Common myeloid progenitor, CD34-positive (primary cell): Measurements from ENCODE around the gene CYP24A1.

ENCODE experiments used
- CTCF ChIA-PET: fragments of 350-600 bp; sonication (Branson Sonifier 250); formaldehyde crosslinking; loops from one replicate; lab custom pipeline; 2021; ENCODE audit warnings: antibody characterized with exemption; lab: Charles Lee
- POLR2A ChIA-PET: fragments of 350-600 bp; sonication (Branson Sonifier 250); formaldehyde crosslinking; loops from one replicate; lab custom pipeline; 2021; ENCODE audit warnings: antibody characterized with exemption; lab: Charles Lee
- DNase-seq, 3 donors: peaks; one replicate each; pipeline versions ENCODE4 v3.0.0 to v3.0.0-alpha.2; 2013
- H3K27ac ChIP-seq, 2 experiments: 1 replicate in 1 of 2; 2 replicates in 1 of 2; pipeline ENCODE4 v1.7.0; 2013; ENCODE audit warnings: inconsistent platforms in 2 of 2, low read length in 2 of 2, mild to moderate bottlenecking in 2 of 2, low read depth in 1 of 2, moderate library complexity in 1 of 2; ENCODE audit not compliant: severe bottlenecking in 2 of 2, insufficient read depth in 1 of 2, poor library complexity in 1 of 2
- H3K27me3 ChIP-seq, 5 experiments: replicated peaks in 2 of 5; 1 replicate in 3 of 5; 2 replicates in 2 of 5; pipeline versions ENCODE4 v1.6.1 to v1.7.0; 2013; ENCODE audit warnings: low read length in 4 of 5, mild to moderate bottlenecking in 2 of 5, moderate library complexity in 2 of 5, inconsistent platforms in 1 of 5; ENCODE audit not compliant: insufficient read depth in 5 of 5, control insufficient read depth in 4 of 5
- H3K36me3 ChIP-seq, 4 experiments: 1 replicate in 2 of 4; 2 replicates in 2 of 4; pipeline versions ENCODE4 v1.6.1 to v1.7.0; 2013; ENCODE audit warnings: low read length in 3 of 4, control low read depth in 1 of 4, mild to moderate bottlenecking in 1 of 4; ENCODE audit not compliant: control insufficient read depth in 4 of 4, insufficient read depth in 4 of 4
- H3K4me1 ChIP-seq, 4 experiments: 1 replicate in 3 of 4; 2 replicates in 1 of 4; pipeline versions ENCODE4 v1.6.1 to v1.7.1; 2013; ENCODE audit warnings: low read length in 3 of 4, mild to moderate bottlenecking in 3 of 4, control low read depth in 1 of 4, inconsistent platforms in 1 of 4, moderate library complexity in 1 of 4; ENCODE audit not compliant: control insufficient read depth in 4 of 4, insufficient read depth in 4 of 4; ENCODE audit errors: control extremely low read depth in 1 of 4
- H3K4me3 ChIP-seq, 7 experiments: 1 replicate in 4 of 7; 2 replicates in 3 of 7; pipeline versions ENCODE4 v1.5.1 to v1.7.0; 2013; ENCODE audit warnings: mild to moderate bottlenecking in 7 of 7, low read length in 6 of 7, moderate library complexity in 6 of 7, inconsistent platforms in 2 of 7, low read depth in 2 of 7, control low read depth in 1 of 7; ENCODE audit not compliant: insufficient read depth in 4 of 7, control insufficient read depth in 1 of 7; ENCODE audit errors: extremely low read depth in 1 of 7
- H3K9me3 ChIP-seq, 5 experiments: 1 replicate in 4 of 5; 2 replicates in 1 of 5; pipeline versions ENCODE4 v1.6.1 to v1.7.1; 2013; ENCODE audit warnings: low read length in 4 of 5, mild to moderate bottlenecking in 2 of 5, inconsistent platforms in 1 of 5, low read depth in 1 of 5, moderate library complexity in 1 of 5; ENCODE audit not compliant: control insufficient read depth in 4 of 5, insufficient read depth in 2 of 5; ENCODE audit errors: control extremely low read depth in 1 of 5
- WGBS: methylation state at CpG from one replicate; pipeline ENCODE4 v1.1.5; 2013; ENCODE audit not compliant: insufficient coverage; 5-methylcytosine and 5-hydroxymethylcytosine counted together

The CYP24A1 gene

DNA sequence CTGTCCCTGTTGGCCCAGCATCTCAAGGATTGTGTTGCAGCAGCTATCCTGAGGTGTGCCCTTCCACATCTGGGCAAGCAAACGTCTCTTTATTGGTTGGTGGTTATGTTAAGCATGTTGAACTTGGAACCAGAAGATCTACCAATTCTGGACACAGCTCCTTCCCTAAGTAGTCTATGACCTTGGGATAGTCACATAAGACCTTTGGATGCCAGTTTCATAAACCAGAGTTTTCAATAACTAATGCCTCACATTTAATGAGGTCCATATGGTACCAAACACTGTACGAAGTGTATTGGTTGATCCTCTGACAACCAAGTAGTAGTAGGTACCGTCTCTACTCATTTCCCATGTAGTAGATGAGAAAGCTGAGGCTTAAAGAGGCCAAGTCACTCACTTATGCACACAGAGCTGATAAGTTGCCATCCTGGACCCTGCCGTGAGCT lies 3.7 kb downstream of the CYP24A1 start:
- H3K27ac ChIP-seq = no peak overlapping the region
- peaks cover 15 to 82% (median 34%) of the 10 kb centered on the region in 5 experiments for H3K27me3 ChIP-seq
- no peak overlapping the region for H3K4me3 ChIP-seq
- POLR2A ChIA-PET = interaction anchor here (0.6 kb wide), 1 partner anchor 261 kb away, joined by 3 read pairs; no protein-coding TSS in a partner anchor
- H3K9me3 ChIP-seq = no peaks in the 10 kb centered on the region
- H3K36me3 ChIP-seq = no peaks in the 10 kb centered on the region
- CTCF ChIA-PET = interaction anchor here (0.8 to 1.3 kb wide), 2 partner anchors 17 to 31 kb away, joined by 3 to 4 read pairs; no protein-coding TSS in a partner anchor
- H3K4me1 ChIP-seq = peaks cover 2 to 24% (median 20%) of the 10 kb centered on the region in 4 experiments
- no peak for DNase-seq
- WGBS = 63% methylated on average over 3 of the region's 4 CpGs

GRCh38 chr20:54168961-54169862 lies 4.6 kb downstream of the CYP24A1 start:
- H3K27me3 ChIP-seq = peaks cover 15 to 75% (median 34%) of the 10 kb centered on the region in 5 experiments
- POLR2A ChIA-PET = interaction anchor here (0.6 kb wide), 1 partner anchor 260 kb away, joined by 3 read pairs; no protein-coding TSS in a partner anchor
- H3K4me3 ChIP-seq = no peak overlapping the region
- no peak for DNase-seq
- CTCF ChIA-PET = interaction anchor here (0.8 to 1.3 kb wide), 3 partner anchors 18 to 65 kb away, joined by 3 to 4 read pairs (median 4); no protein-coding TSS in a partner anchor
- H3K9me3 ChIP-seq = no peaks in the 10 kb centered on the region
- 74% methylated on average over 10 of the region's 14 CpGs for WGBS
- H3K27ac ChIP-seq = no peak overlapping the region
- H3K36me3 ChIP-seq = no peaks in the 10 kb centered on the region
- peaks cover 0 to 17% (median 16%) of the 10 kb centered on the region in 4 experiments for H3K4me1 ChIP-seq

DNA sequence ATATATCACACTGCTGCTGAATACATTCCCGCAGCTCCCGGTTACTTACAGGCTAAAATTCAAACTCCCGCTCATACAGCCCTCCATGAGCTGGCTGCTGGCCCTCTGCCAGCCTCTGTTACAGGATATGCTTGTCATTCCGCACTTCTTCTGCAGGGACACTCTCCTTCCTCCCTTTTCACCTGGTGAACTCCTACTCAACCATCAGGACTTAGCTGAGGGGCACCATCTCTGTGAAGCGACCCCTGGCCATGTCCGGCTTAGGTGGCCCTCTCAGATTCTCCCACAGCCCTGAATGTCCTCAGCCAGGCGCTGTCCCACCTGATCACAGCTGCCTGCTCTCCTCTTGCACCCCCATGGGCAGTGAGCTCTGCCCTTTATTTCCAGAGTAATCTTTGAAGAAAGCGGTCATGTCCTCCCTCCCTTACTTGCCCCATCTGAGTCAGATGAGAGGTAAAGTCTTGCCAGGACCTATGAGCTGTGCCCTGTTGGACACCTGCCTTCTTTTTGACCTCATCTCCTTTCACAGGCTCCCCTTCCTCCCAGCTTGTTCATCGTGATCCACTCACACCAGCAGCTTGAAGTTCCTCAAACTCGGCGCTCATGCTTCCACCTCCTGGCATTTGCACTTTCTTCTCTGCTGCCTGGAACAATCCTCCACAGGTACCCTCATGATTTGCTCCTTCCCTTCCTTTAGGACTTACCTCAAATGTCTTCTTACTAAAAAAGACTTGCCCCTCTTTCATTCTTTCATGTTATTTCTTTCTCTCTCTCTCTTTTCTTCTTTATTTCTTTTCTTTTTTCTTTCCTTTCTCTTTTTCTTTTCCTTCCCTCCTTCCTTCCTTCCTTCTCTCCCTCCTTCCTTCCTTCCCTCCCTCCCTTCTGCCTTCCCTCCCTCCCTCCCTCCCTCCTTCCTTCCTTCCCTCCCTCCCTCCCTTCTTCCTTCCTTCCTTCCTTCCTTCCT lies 5.6 kb downstream of the CYP24A1 start:
- Histone ChIP-seq H3K27ac (no peak overlapping the region), H3K36me3 (no peaks in the 10 kb centered on the region), H3K4me3 (no peak overlapping the region), H3K27me3 (peaks cover 15 to 73% (median 29%) of the 10 kb centered on the region in 5 experiments), H3K4me1 (peaks cover 0 to 7% (median 6%) of the 10 kb centered on the region in 4 experiments), H3K9me3 (no peaks in the 10 kb centered on the region)
- DNase-seq = peak in 1 of 3 donors; percentile 10
- 69% methylated on average over 7 of the region's 11 CpGs for WGBS
- ChIA-PET CTCF (interaction anchor here (0.7 to 1.0 kb wide), 2 partner anchors 64 to 71 kb away, joined by 3 to 4 read pairs; no protein-coding TSS in a partner anchor), POLR2A (no interaction called here)

GRCh38 chr20:54166987-54167662 lies 6.7 kb downstream of the CYP24A1 start:
- WGBS = 97% methylated on average over 5 of the region's 7 CpGs
- POLR2A ChIA-PET = no interaction called here
- Histone ChIP-seq H3K4me1 (no peaks in the 10 kb centered on the region), H3K4me3 (no peak overlapping the region), H3K27ac (no peak overlapping the region), H3K9me3 (no peaks in the 10 kb centered on the region), H3K36me3 (no peaks in the 10 kb centered on the region), H3K27me3 (peaks cover 12 to 70% (median 25%) of the 10 kb centered on the region in 5 experiments)
- CTCF ChIA-PET = interaction anchor here (1.0 kb wide), 1 partner anchor 11 kb away, joined by 3 read pairs; no protein-coding TSS in a partner anchor
- no peak for DNase-seq

DNA sequence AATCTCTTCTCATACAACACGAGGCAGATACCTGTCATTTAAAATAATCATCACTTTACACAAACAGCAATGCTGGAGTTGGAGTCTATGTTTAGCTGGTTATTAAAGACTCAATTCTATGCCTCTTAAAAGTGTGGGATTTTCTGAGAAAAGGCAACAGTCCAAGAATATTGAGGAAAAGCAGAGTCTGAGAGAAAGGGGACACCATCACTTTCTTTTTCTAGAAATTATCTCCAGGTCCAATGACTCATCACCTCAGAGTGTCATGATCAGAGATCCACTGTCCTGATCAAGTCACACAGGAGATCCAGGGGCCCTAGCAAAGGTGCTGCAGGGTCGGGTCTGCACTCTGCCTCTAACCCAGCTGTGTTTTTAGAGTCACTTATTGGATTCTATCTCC lies 8.0 kb downstream of the CYP24A1 start:
- DNase-seq = no peak
- Histone ChIP-seq H3K27me3 (peaks cover 4 to 59% (median 18%) of the 10 kb centered on the region in 5 experiments), H3K9me3 (no peaks in the 10 kb centered on the region), H3K4me1 (no peaks in the 10 kb centered on the region), H3K27ac (no peak overlapping the region), H3K36me3 (no peaks in the 10 kb centered on the region), H3K4me3 (no peak overlapping the region)
- 60% methylated on average over 1 of the region's 2 CpGs for WGBS
- ChIA-PET CTCF (interaction anchor here (0.7 kb wide), 1 partner anchor 47 kb away, joined by 3 read pairs; no protein-coding TSS in a partner anchor), POLR2A (no interaction called here)

DNA sequence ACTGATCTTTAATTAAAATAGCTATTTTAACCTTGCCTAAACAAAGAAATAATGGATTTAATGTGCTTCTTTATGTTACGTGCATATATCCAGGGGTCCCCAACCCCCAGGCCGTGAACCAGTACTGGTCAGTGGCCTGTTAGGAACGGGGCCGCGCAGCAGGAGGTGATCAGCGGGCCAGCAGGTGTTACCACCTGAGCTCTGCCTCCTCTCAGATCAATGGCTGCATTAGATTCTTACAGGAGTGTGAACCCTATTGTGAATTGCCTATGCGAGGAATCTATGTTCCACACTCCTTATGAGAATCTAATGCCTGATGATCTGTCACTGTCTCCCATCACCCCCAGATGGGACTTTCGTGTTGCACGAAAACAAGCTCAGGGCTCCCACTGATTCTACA lies 8.8 kb downstream of the CYP24A1 start:
- DNase-seq = no peak
- H3K27me3 ChIP-seq = peaks cover under 1 to 54% (median 17%) of the 10 kb centered on the region in 5 experiments
- H3K27ac ChIP-seq = no peak overlapping the region
- no peak overlapping the region for H3K4me3 ChIP-seq
- CTCF ChIA-PET = no interaction called here
- no peaks in the 10 kb centered on the region for H3K36me3 ChIP-seq
- H3K9me3 ChIP-seq = no peaks in the 10 kb centered on the region
- no peaks in the 10 kb centered on the region for H3K4me1 ChIP-seq
- 95% methylated on average over 6 of the region's 9 CpGs for WGBS
- POLR2A ChIA-PET = no interaction called here
